ENCODE measurements around the gene FUT2.

- TF ChIP-seq TSHZ2 (CRISPR knock-in tag; IDR thresholded peaks at IDR 0.05), result no peak
- no peak for TF ChIP-seq ARNTL (CRISPR knock-in tag; IDR thresholded peaks at IDR 0.05; ENCODE audit: borderline replicate concordance, low read depth)
- no peak for TF ChIP-seq RARB (CRISPR knock-in tag; IDR thresholded peaks at IDR 0.05)
- no peak for TF ChIP-seq CSRNP3 (CRISPR knock-in tag; IDR thresholded peaks at IDR 0.05)
- no peak for TF ChIP-seq TCF4 (CRISPR knock-in tag; IDR thresholded peaks at IDR 0.05; ENCODE audit: borderline replicate concordance)
- no peak for TF ChIP-seq ZFP30 (CRISPR knock-in tag; IDR thresholded peaks at IDR 0.05)
- TF ChIP-seq ISL1 (CRISPR knock-in tag; IDR thresholded peaks at IDR 0.05), result no peak
- no peak for TF ChIP-seq PATZ1 (CRISPR knock-in tag; IDR thresholded peaks at IDR 0.05; ENCODE audit: borderline replicate concordance)
- TF ChIP-seq ZNF70 (CRISPR knock-in tag; IDR thresholded peaks at IDR 0.05), result no peak
- TF ChIP-seq, protein P1, sequence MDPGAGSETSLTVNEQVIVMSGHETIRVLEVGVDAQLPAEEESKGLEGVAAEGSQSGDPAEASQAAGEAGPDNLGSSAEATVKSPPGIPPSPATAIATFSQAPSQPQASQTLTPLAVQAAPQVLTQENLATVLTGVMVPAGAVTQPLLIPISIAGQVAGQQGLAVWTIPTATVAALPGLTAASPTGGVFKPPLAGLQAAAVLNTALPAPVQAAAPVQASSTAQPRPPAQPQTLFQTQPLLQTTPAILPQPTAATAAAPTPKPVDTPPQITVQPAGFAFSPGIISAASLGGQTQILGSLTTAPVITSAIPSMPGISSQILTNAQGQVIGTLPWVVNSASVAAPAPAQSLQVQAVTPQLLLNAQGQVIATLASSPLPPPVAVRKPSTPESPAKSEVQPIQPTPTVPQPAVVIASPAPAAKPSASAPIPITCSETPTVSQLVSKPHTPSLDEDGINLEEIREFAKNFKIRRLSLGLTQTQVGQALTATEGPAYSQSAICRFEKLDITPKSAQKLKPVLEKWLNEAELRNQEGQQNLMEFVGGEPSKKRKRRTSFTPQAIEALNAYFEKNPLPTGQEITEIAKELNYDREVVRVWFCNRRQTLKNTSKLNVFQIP (CRISPR knock-in tag; IDR thresholded peaks at IDR 0.05; ENCODE audit: borderline replicate concordance, low read depth), result no peak
- TF ChIP-seq ZFP3 (CRISPR knock-in tag; IDR thresholded peaks at IDR 0.05), result no peak
Observed at GRCh38 chr19:48705431-48705830, 9.7 kb downstream of the FUT2 start.

Data from SK-N-SH treated with all-trans-retinoic acid at 6 μM for 48 hours (cell line).